Pancreas (tissue), 10 donors: Measurements from ENCODE around the gene NTN1. TPM values are rescaled to one million over a fixed set of nuclear protein-coding genes. Genes with fewer than 3 reads are reported as not detected.

ENCODE experiments used
- ATAC-seq, 4 donors: fragments of 200-7000 bp; cut with Tn5 transposase; one replicate each; pipeline versions ENCODE4 v1.8.0 to v1.9.1; 2020; ENCODE audit warnings: mild to moderate bottlenecking in 4 of 4, moderate library complexity in 4 of 4
- DNase-seq, 6 donors: peaks; one replicate each; pipeline ENCODE4 v3.0.0-alpha.2; 2020
- FAIRE-seq: peaks from 2 replicates; lab custom pipeline; 2012; peaks lifted over from hg19 to GRCh38; lab: Jason Lieb, UNC
- H3K27ac ChIP-seq, 4 donors: fragments of 200-600 bp; sonication (generic); 1 replicate in 3 of 4; 2 replicates in 1 of 4; pipeline versions ENCODE4 v1.5.0 to v1.8.0; 2020
- H3K27me3 ChIP-seq, 4 donors: fragments of 200-600 bp; one replicate each; pipeline ENCODE4 v1.8.0; 2021
- H3K36me3 ChIP-seq, 3 donors: fragments of 200-600 bp; sonication (generic) in 1 of 3; one replicate each; pipeline versions ENCODE4 v1.5.0 to v1.8.0; 2020 to 2021
- H3K4me1 ChIP-seq, 3 donors: fragments of 200-600 bp; one replicate each; pipeline ENCODE4 v1.8.0; 2021
- H3K4me3 ChIP-seq, 4 donors: fragments of 200-600 bp; sonication (generic) in 2 of 4; one replicate each; pipeline versions ENCODE4 v1.5.0 to v1.8.0; 2020 to 2021
- H3K9me3 ChIP-seq, 4 donors: fragments of 200-600 bp; one replicate each; pipeline ENCODE4 v1.8.0; 2021
- CTCF ChIP-seq, 4 donors: fragments of 200-600 bp; sonication (generic) in 3 of 4; IDR thresholded peaks; one replicate each; pipeline versions ENCODE4 v1.5.0 to v1.8.0; 2021; ENCODE audit warnings: antibody characterized with exemption in 4 of 4
- WGBS, 2 donors: extraction: QIAGEN DNeasy Blood & Tissue Kit; methylation state at CpG; one replicate each; pipeline ENCODE4 v1.1.7; 2013; 5-methylcytosine and 5-hydroxymethylcytosine counted together
- intact Hi-C, 3 donors: fragments of 100-400 bp; cut with DNase I; formaldehyde crosslinking; loops; one replicate each; pipeline versions ENCODE4 v1.11.1 to v1.14.2; 2022
- polyA plus RNA-seq, 2 donors: library from polyadenylated mRNA; stranded (reverse); fragments of 200-250 nt; gene quantifications; one replicate each; pipeline ENCODE4 v1.2.3, GENCODE V29; 2013
- total RNA-seq, 6 donors: library from RNA; stranded (reverse); fragmentation: NEBNext Ultra II Directional in 4 of 6; extraction: Animal tissue kit (Norgen Biotek cat#: 25700) in 4 of 6; gene quantifications; one replicate each; pipeline versions ENCODE4 v1.2.1 to v1.2.4, GENCODE V29; 2021 to 2023
- donor health status: healthy with polysubstance abuse.
- donor health status: DM: no; HTN: no; CAD: no; lungs with moderate emphysema.
- donor health status: DM: no; HTN: no; CAD: no.
- donor health status: control.
- donor health status: control.
- donor health status: Bipolar disorder and iron deficiency.
- donor health status: DM: yes; HTN: yes; CAD: no.
- donor health status: DM: no; HTN: no; CAD: no.
- donor health status: DM: no; HTN: no; CAD: no.
- donor health status: DM: yes; HTN: yes; CAD: no.

NTN1 gene
- total and polyA plus RNA-seq, 8 donors: 1.8 to 4.3 (median 2.5) TPM

- WGBS, 2 donors: 94 to 99% methylated on average over 3 of the region's 3 CpGs
- DNase-seq: no peak
- Histone ChIP-seq H3K27me3 (no peaks in the 10 kb centered on the region), H3K4me1 (peaks cover 6 to 15% (median 14%) of the 10 kb centered on the region in 3 donors), H3K9me3 (no peaks in the 10 kb centered on the region), H3K27ac (no peak overlapping the region), H3K36me3 (no peaks in the 10 kb centered on the region), H3K4me3 (no peak overlapping the region)
- intact Hi-C loops: no loop called here
- ATAC-seq: no peak
- no peak for FAIRE-seq
- no peak for TF ChIP-seq CTCF (IDR thresholded peaks at IDR 0.05)
Observed at GRCh38 chr17:9237053-9237410, 215.7 kb downstream of the NTN1 start.

- DNase-seq (peak in 1 of 6 donors; percentile 49), FAIRE-seq (no peak), ATAC-seq (no peak)
- Histone ChIP-seq H3K4me1 (peaks cover 6 to 15% (median 14%) of the 10 kb centered on the region in 3 donors), H3K36me3 (no peaks in the 10 kb centered on the region), H3K9me3 (no peaks in the 10 kb centered on the region), H3K27ac (no peak overlapping the region), H3K4me3 (no peak overlapping the region), H3K27me3 (no peaks in the 10 kb centered on the region)
- TF ChIP-seq CTCF (IDR thresholded peaks at IDR 0.05): no peak
- 92 to 95% methylated on average over 13 of the region's 13 CpGs for WGBS, 2 donors
- intact Hi-C loops: no loop called here
Observed at GRCh38 chr17:9237661-9238301, 216.5 kb downstream of the NTN1 start.

GRCh38 chr17:9238340-9239245 is 217.3 kb downstream of the NTN1 start:
- no peak for TF ChIP-seq CTCF (IDR thresholded peaks at IDR 0.05)
- no peaks in the 10 kb centered on the region for H3K9me3 ChIP-seq
- FAIRE-seq (no peak), DNase-seq (no peak), ATAC-seq (no peak)
- H3K4me3 ChIP-seq: no peak overlapping the region
- 90 to 96% methylated on average over 10 to 12 of the region's 12 CpGs for WGBS, 2 donors
- intact Hi-C loops: no loop called here
- H3K27me3 ChIP-seq: no peaks in the 10 kb centered on the region
- H3K27ac ChIP-seq: no peak overlapping the region
- H3K36me3 ChIP-seq: no peaks in the 10 kb centered on the region
- H3K4me1 ChIP-seq: peaks cover 6 to 15% (median 14%) of the 10 kb centered on the region in 3 donors

- Histone ChIP-seq H3K4me3 (peak overlapping the region in 2 of 4 donors; percentile 34 to 40), H3K27ac (peak overlapping the region in 3 of 4 donors; percentile 6 to 56 (median 55)), H3K27me3 (no peaks in the 10 kb centered on the region), H3K4me1 (peaks cover 6 to 15% (median 14%) of the 10 kb centered on the region in 3 donors), H3K9me3 (no peaks in the 10 kb centered on the region), H3K36me3 (no peaks in the 10 kb centered on the region)
- 40 to 48% methylated on average over 24 to 27 of the region's 27 CpGs for WGBS, 2 donors
- DNase-seq (peak in 5 of 6 donors; percentile 37 to 75 (median 49)), FAIRE-seq (no peak), ATAC-seq (peak in 1 of 4 donors; percentile 4)
- intact Hi-C loops: no loop called here
- no peak for TF ChIP-seq CTCF (IDR thresholded peaks at IDR 0.05)
Observed at GRCh38 chr17:9239246-9239792, 218.0 kb downstream of the NTN1 start.
